ENCODE measurements around the gene FAM3C.
A peak's percentile ranks its signal among the peaks of the same experiment; 100 is the strongest.
"Not testable (repeated sequence)": the region's sequence is repeated elsewhere in the genome, so short reads cannot be mapped to it uniquely, and the experiment has no call there.

FAM3C gene, protein sequence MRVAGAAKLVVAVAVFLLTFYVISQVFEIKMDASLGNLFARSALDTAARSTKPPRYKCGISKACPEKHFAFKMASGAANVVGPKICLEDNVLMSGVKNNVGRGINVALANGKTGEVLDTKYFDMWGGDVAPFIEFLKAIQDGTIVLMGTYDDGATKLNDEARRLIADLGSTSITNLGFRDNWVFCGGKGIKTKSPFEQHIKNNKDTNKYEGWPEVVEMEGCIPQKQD

GRCh38 chr7:121395961-121396757 is at the start of gene FAM3C:
Gene FAM3C, minus strand, starts transcription at chr7:121396308. Its CDS starts 13,339 bp downstream, at chr7:121382969.
- peak; percentile 93 for DNase-seq

DNA sequence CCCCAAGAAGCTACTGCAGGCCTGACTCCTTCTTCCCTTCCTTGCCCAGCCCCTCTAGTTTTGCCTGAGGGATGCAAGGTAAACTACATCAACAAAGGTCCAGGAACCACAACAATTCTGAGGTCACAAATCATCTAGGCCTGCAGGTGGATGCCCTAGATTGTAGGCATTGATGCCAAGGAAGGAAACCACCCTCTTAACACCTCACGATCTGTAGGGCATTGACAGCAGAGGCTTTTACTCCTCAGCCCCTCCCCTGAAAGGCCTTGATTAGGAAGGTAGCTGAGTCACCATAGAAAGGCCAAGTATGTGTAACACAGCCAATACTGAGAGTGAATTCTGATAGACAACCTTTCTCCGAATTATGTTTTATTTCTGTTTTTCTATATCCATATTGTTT is 46.7 kb upstream of the FAM3C start:
- DNase-seq: no peak

DNA sequence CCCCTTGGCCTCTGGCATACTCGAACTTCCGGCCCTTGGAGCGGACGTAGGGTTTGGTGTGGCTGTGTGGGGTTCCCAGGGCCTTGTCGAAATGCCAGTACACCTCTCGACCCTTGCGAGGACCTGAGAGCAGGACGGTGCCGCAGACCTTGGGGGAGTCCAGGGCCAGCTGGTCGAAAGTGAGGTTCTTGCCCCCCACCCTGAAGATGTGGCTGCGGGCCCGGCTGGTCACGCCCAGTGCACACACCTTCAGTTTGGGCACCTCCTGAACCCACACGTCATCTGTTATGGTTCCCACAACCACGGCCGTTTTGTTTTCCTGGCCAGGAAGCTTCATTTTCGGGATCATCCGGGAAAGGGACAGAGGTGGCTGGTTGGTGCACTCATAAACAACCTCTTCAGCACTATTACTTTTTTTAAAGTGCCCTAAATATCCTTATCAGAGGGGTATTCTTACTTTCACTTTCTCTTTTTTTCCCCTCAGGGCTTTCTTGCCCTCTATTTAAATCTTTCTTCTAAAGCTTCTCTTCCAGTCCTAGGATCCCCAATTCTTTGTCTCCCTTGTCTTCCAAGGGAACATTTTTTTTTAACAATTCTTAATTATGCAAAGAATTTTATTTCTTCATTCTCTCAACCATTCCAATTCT is 44.9 kb upstream of the FAM3C start:
- DNase-seq: no peak

DNA sequence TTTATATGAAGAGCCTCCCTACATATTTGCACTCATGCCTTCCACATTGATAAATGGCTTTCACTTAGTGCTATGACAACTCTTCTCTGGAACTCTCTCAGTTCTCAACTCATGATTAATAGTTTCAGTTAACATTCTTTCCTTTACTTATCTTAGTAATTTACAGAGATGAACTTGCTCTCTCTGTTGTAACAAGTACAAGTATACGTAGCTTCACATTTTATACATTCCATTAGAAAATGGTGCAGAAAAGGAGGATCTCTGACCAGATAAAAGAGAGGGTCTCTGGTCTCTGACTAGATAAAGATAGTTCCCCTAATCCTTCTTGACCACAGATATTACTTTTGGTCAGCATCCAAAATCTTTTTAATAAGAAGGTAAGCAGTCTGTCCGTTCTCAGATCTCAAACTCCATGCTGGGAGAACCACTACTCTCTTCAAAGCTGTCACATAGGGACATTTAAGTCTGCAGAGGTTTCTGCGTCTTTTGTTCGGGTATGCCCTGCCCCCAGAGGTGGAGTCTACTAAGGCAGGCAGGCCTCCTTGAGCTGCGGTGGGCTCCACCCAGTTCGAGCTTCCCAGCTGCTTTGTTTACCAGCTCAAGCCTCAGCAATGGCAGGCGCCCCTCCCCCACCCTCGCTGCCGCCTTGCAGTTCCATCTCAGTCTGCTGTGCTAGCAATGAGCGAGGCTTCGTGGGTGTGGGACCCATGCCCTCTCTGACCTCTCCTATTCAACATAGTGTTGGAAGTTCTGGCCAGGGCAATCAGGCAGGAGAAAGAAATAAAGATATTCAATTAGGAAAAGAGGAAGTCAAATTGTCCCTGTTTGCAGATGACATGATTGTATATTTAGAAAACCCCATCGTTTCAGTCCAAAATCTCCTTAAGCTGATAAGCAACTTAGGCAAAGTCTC is 42.2 kb upstream of the FAM3C start:
- peak; percentile 84 for DNase-seq

DNA sequence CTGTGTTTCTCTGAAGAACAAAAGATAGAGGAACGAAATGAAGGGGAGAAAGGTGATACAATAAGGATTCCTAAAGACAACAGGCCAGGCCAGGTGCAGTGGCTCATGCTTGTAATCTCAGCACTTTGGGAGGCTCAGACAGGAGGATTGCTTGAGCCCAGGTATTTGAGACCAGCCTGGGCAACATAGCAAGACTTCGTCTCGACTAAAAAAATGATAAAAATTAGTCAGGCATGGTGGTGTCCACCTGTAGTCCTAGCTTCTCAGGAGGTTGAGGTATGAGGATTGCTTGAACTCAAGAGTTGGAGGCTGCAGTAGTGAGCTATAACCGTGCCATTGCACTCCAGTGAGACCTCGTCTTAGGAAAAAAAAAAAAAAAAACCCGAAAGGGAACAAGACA is 41.4 kb upstream of the FAM3C start:
- no peak for DNase-seq

DNA sequence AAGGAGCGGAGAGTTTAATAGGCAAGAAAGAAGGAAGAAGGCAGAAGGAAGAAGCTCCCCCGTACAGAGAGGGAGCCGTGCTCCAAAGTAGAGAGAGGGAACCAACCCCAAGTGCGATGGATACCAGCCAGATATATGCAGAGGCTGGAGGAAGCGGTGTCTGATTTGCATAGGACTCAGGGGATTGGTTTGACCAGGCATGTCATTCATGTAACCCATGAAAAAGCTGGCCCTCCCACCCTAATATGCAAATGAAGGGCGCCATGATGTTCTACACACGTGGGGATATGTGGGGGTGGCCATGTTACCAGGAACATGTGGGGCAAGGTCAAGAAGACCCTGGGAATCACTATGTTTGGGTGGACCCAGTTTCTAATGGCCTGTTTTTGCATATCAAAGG is 40.6 kb upstream of the FAM3C start:
- no peak for DNase-seq

DNA sequence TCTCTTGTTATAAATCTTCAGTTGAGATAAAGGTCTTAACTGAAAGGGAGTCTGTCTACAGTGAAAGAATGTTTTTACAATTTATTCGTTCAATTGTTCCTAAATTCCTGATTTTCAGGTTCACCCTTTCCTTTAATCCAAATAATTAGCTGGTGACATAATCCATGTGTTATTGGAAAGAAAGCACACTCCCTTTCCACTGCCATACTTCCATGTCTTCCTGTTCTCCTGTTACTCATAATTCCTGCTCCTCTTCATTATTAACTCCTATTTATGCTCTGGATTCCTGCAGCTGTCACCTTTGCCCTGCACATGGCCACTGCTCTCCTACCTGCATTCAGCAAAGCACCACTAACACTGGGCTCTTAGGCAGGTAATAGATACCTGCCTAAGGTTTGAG is 40.0 kb upstream of the FAM3C start:
- DNase-seq: no peak

DNA sequence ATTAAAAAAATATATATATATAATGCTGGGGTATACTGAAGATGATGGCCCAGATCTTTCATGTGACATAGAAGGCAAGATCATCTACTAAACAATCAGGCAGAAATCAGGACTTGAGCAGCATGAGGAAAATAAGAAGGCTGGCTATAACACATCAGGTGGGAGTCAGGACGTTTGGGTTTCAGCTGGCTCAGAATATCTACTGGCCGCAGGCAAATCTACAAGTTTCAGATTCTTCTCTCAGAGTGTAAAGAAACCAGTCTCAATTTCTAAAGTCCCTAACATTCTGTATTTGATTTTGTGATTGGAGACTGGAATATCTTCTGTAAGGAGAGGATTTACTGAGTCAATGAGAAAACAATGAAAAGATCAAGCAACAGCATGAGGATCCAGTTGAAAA is 37.7 kb upstream of the FAM3C start:
- DNase-seq: no peak

- DNase-seq: not testable (repeated sequence)
These were observed 36.4 kb upstream of the FAM3C start for GRCh38 chr7:121432486-121432885.

DNA sequence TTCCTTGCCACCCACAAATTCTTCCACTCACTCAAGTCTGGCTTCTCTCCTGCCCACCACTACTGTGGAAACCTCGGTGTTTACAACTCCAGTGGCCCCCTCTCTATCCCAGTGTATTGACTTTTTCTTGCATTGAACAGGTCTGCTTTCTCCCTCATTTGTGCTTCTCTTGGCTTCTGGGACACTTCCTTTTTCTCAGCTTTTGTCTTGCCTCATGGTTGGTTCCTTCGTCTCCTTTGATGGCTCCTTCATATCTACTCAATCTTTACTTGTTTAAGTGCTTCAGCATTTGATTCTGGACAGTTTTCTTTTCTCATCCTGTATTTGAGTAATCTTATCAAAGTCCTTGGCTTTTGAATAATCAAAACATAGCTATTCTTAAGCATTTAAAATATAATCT is 35.9 kb upstream of the FAM3C start:
- DNase-seq: no peak

- DNase-seq: no peak
These were observed 35.4 kb upstream of the FAM3C start for GRCh38 chr7:121431389-121431995.

DNA sequence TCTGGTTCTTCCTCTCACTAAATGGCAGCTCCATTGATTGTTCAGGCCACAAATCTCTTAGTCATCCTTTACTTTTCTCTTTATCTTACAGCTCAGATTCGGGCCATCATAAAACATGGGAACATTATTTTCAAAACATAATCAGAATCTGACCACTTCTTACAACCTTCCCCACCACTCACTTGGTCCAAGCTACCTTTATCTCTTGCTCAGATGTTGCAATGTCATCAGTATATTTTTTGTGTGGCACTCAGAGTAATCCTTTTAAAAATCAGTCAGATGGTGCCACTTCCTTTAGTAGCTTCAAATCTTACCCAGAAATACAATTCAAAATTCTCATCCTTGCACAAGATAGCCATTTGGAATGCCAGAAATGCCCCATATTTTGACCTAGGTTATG is 34.5 kb upstream of the FAM3C start:
- no peak for DNase-seq

- DNase-seq: no peak
These were observed 33.7 kb upstream of the FAM3C start for GRCh38 chr7:121429798-121430197.

GRCh38 chr7:121428855-121429489 is 32.9 kb upstream of the FAM3C start:
- DNase-seq: peak; percentile 77

- DNase-seq: not testable (repeated sequence)
These were observed 25.6 kb upstream of the FAM3C start for GRCh38 chr7:121421743-121422142.

DNA sequence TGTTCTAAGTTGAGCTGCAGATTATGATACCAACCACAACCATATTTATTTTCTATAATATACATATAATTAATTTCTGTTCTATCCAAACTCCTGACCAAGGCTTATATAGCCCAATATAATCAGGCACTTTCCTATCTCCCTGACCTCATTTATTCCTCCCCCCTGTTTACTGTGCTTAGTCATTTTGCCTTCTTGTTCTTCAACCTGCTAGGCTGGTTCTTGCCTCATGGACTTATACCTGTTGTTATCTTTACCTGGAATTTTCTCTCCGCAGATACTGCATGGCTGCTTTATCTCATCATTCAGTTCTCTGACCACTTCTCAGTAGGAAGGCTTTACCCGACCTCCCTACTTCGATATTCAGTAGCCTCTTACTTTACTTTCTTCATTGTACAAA is 24.9 kb upstream of the FAM3C start:
- DNase-seq: no peak

- DNase-seq: no peak
These were observed 23.4 kb upstream of the FAM3C start for GRCh38 chr7:121419201-121420148.

- no peak for DNase-seq
These were observed 20.4 kb upstream of the FAM3C start for GRCh38 chr7:121416533-121416932.

DNA sequence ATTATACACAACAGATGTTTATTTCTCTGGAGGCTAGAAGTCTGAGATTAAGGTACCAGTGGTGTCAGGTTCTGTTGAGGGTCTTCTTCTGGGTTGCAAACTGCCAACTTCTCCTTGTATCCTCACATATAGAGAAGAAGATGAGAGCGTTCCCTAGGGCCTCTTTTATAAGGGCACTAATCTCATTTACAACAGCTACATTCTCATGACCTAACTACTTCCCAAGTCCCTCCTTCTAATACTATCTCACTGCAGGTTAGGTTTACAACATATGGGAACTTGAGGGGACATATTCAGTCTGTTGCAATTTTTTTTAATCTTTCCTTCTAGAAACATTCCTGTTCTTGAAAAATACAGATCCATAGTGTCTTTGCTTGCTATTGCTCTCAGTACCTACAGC is 18.3 kb upstream of the FAM3C start:
- no peak for DNase-seq

GRCh38 chr7:121411597-121411979 is 15.5 kb upstream of the FAM3C start:
- DNase-seq: no peak

Data from fibroblast of skin of right biceps (primary cell).